ENCODE results near the gene CTNNA2. TPM values are rescaled to one million over a fixed set of nuclear protein-coding genes. Genes with fewer than 3 reads are reported as not detected.

The CTNNA2 gene
- total RNA-seq, 1 donor from 2014 or later, result 2.9 TPM

GRCh38 chr2:80489717-80490116 lies 976.9 kb downstream of the CTNNA2 start:
- H3K36me3 Mint-ChIP-seq (ENCODE audit: low read depth), result no peaks in the 10 kb centered on the region
- H3K9me3 Mint-ChIP-seq, result peaks cover 2% of the 10 kb centered on the region
- H3K27ac Mint-ChIP-seq (ENCODE audit: unreplicated experiment), result no peak overlapping the region
- no peaks in the 10 kb centered on the region for H3K4me1 Mint-ChIP-seq
- H3K4me3 Mint-ChIP-seq, result no peak overlapping the region
- no peak for TF ChIP-seq CTCF (conservative IDR thresholded peaks at IDR 0.05)
- DNase-seq (ENCODE audit: low read depth, low spot score), result no peak
- no peaks in the 10 kb centered on the region for H3K27me3 Mint-ChIP-seq (ENCODE audit: low read depth)

GRCh38 chr2:80490964-80491363 lies 978.1 kb downstream of the CTNNA2 start:
- TF ChIP-seq CTCF (conservative IDR thresholded peaks at IDR 0.05), result no peak
- DNase-seq (ENCODE audit: low read depth, low spot score), result no peak
- Mint-ChIP-seq H3K36me3 (ENCODE audit: low read depth) (no peaks in the 10 kb centered on the region), H3K27ac (ENCODE audit: unreplicated experiment) (no peak overlapping the region), H3K4me1 (no peaks in the 10 kb centered on the region), H3K4me3 (no peak overlapping the region), H3K27me3 (ENCODE audit: low read depth) (no peaks in the 10 kb centered on the region), H3K9me3 (peaks cover 2% of the 10 kb centered on the region)

GRCh38 chr2:80496346-80496745 lies 983.5 kb downstream of the CTNNA2 start:
- no peak for DNase-seq (ENCODE audit: low read depth, low spot score)
- H3K4me3 Mint-ChIP-seq, result no peak overlapping the region
- peaks cover 2% of the 10 kb centered on the region for H3K27me3 Mint-ChIP-seq (ENCODE audit: low read depth)
- H3K9me3 Mint-ChIP-seq, result peaks cover 2% of the 10 kb centered on the region
- H3K27ac Mint-ChIP-seq (ENCODE audit: unreplicated experiment), result no peak overlapping the region
- H3K4me1 Mint-ChIP-seq, result no peaks in the 10 kb centered on the region
- no peaks in the 10 kb centered on the region for H3K36me3 Mint-ChIP-seq (ENCODE audit: low read depth)
- TF ChIP-seq CTCF (conservative IDR thresholded peaks at IDR 0.05), result no peak

- Mint-ChIP-seq H3K4me3 (no peak overlapping the region), H3K9me3 (peaks cover 2% of the 10 kb centered on the region), H3K4me1 (no peaks in the 10 kb centered on the region), H3K36me3 (ENCODE audit: low read depth) (no peaks in the 10 kb centered on the region), H3K27ac (ENCODE audit: unreplicated experiment) (no peak overlapping the region), H3K27me3 (ENCODE audit: low read depth) (peaks cover 2% of the 10 kb centered on the region)
- DNase-seq (ENCODE audit: low read depth, low spot score), result no peak
- TF ChIP-seq CTCF (conservative IDR thresholded peaks at IDR 0.05), result no peak
Measured at GRCh38 chr2:80496775-80497174, 983.9 kb downstream of the CTNNA2 start.

GRCh38 chr2:80499095-80499494 lies 986.2 kb downstream of the CTNNA2 start:
- H3K27me3 Mint-ChIP-seq (ENCODE audit: low read depth), result peaks cover 2% of the 10 kb centered on the region
- TF ChIP-seq CTCF (conservative IDR thresholded peaks at IDR 0.05), result peak; percentile 78
- DNase-seq (ENCODE audit: low read depth, low spot score), result peak; percentile 18

More at GRCh38 chr2:80499095-80499494, 986.2 kb downstream of the CTNNA2 start:
- no peak overlapping the region for H3K4me3 Mint-ChIP-seq
- H3K9me3 Mint-ChIP-seq, result no peaks in the 10 kb centered on the region
- no peaks in the 10 kb centered on the region for H3K4me1 Mint-ChIP-seq
- H3K27ac Mint-ChIP-seq (ENCODE audit: unreplicated experiment), result no peak overlapping the region
- no peaks in the 10 kb centered on the region for H3K36me3 Mint-ChIP-seq (ENCODE audit: low read depth)
